ENCODE data around the gene GKN2. TPM values are rescaled to one million over a fixed set of nuclear protein-coding genes. Genes with fewer than 3 reads are reported as not detected.

The GKN2 gene
- polyA plus RNA-seq, 3 donors: not detected

GRCh38 chr2:68918497-68918896, 34.2 kb downstream of the GKN2 start:
- Histone ChIP-seq H3K27me3 (ENCODE audit: control insufficient read depth in 2 of 2, insufficient read depth in 2 of 2, low read length in 2 of 2) (no peaks in the 10 kb centered on the region), H2AFZ (ENCODE audit: insufficient read depth, low read depth, low read length, poor library complexity, severe bottlenecking) (no peak overlapping the region), H3K4me2 (replicated peaks; ENCODE audit: extremely low read depth, low read length, poor library complexity, severe bottlenecking) (no peak overlapping the region), H3K4me1 (ENCODE audit: control insufficient read depth in 1 of 2, insufficient read depth in 2 of 2, low read length in 2 of 2) (no peaks in the 10 kb centered on the region), H3K9ac (ENCODE audit: insufficient read depth, low read length, poor library complexity, severe bottlenecking) (no peak overlapping the region), H3K36me3 (replicated peaks in 1 of 2; ENCODE audit: control insufficient read depth in 1 of 2, insufficient read depth in 2 of 2, low read length in 2 of 2) (no peaks in the 10 kb centered on the region), H3K27ac (ENCODE audit: low read depth in 1 of 2, low read length in 2 of 2) (no peak overlapping the region), H4K20me1 (ENCODE audit: insufficient read depth, low read length) (no peaks in the 10 kb centered on the region), H3K4me3 (replicated peaks in 1 of 3; ENCODE audit: low read depth in 2 of 3, low read length in 3 of 3) (no peak overlapping the region), H3K9me3 (replicated peaks in 1 of 2; ENCODE audit: control insufficient read depth in 1 of 2, insufficient read depth in 1 of 2, low read length in 2 of 2) (no peaks in the 10 kb centered on the region), H3K79me2 (ENCODE audit: insufficient read depth, low read length) (no peaks in the 10 kb centered on the region)
- Mint-ChIP-seq H3K4me1 (peaks cover 2% of the 10 kb centered on the region), H3K4me3 (no peak overlapping the region), H3K36me3 (no peaks in the 10 kb centered on the region), H3K9me3 (peaks cover 0 to 2% (median 0%) of the 10 kb centered on the region in 7 donors), H3K27ac (no peak overlapping the region), H3K27me3 (ENCODE audit: low read depth in 3 of 3) (peaks cover 0 to 1% (median 1%) of the 10 kb centered on the region in 3 donors)
- intact Hi-C loops (cut with micrococcal nuclease): loop anchor here in 1 of 2 donors (10.0 kb wide), 1 partner anchor 444 kb away; no protein-coding TSS in a partner anchor
- TF ChIP-seq, protein P1, sequence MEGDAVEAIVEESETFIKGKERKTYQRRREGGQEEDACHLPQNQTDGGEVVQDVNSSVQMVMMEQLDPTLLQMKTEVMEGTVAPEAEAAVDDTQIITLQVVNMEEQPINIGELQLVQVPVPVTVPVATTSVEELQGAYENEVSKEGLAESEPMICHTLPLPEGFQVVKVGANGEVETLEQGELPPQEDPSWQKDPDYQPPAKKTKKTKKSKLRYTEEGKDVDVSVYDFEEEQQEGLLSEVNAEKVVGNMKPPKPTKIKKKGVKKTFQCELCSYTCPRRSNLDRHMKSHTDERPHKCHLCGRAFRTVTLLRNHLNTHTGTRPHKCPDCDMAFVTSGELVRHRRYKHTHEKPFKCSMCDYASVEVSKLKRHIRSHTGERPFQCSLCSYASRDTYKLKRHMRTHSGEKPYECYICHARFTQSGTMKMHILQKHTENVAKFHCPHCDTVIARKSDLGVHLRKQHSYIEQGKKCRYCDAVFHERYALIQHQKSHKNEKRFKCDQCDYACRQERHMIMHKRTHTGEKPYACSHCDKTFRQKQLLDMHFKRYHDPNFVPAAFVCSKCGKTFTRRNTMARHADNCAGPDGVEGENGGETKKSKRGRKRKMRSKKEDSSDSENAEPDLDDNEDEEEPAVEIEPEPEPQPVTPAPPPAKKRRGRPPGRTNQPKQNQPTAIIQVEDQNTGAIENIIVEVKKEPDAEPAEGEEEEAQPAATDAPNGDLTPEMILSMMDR (IDR thresholded peaks at IDR 0.05): no peak
- 85% methylated on average over 5 of the region's 7 CpGs for WGBS (ENCODE audit: insufficient coverage)
- no peak for DNase-seq

DNA sequence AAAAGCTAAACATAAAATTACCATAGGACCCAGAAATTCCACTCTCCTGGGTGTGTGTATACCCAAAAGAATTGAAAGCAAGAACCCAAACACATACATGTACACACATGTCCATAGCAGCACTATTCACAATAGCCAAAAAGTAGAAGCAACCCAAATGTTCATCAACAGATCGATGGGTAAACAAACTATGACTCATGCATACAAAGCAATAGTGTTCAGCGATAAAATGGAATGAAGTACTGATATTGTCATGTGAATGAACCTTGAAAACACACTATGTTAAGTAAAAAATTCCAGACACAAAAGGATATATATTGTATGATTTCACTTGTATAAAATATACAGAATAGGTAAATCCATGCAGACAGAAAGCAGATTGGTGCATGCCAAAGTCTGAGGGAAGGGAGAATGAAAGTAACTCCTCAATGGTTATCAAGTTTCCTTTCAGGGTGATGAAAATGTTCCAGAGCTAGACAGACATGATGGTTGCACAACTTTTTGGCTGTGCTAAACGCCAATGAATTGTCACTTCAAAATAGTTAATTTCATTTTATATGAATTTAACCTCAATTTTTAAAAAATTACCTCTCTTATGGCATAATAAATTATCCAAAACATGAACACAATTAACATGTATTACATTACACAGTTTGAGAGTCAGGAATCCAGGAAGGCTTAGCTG, 35.5 kb downstream of the GKN2 start:
- H3K27ac Mint-ChIP-seq: no peak overlapping the region
- whole genome bisulfite sequencing (ENCODE audit: insufficient coverage): no CpG with 5 or more reads among the region's 3 CpGs

More for the DNA sequence above, 35.5 kb downstream of the GKN2 start:
- no peak for DNase-seq
- Histone ChIP-seq H3K79me2 (ENCODE audit: insufficient read depth, low read length) (no peaks in the 10 kb centered on the region), H3K4me3 (replicated peaks in 1 of 3; ENCODE audit: low read depth in 2 of 3, low read length in 3 of 3) (no peak overlapping the region), H2AFZ (ENCODE audit: insufficient read depth, low read depth, low read length, poor library complexity, severe bottlenecking) (no peak overlapping the region), H3K36me3 (replicated peaks in 1 of 2; ENCODE audit: control insufficient read depth in 1 of 2, insufficient read depth in 2 of 2, low read length in 2 of 2) (no peaks in the 10 kb centered on the region), H3K27me3 (ENCODE audit: control insufficient read depth in 2 of 2, insufficient read depth in 2 of 2, low read length in 2 of 2) (no peaks in the 10 kb centered on the region), H3K9me3 (replicated peaks in 1 of 2; ENCODE audit: control insufficient read depth in 1 of 2, insufficient read depth in 1 of 2, low read length in 2 of 2) (no peaks in the 10 kb centered on the region), H3K4me2 (replicated peaks; ENCODE audit: extremely low read depth, low read length, poor library complexity, severe bottlenecking) (no peak overlapping the region), H3K4me1 (ENCODE audit: control insufficient read depth in 1 of 2, insufficient read depth in 2 of 2, low read length in 2 of 2) (peaks cover 10% of the 10 kb centered on the region in 2 donors), H3K27ac (ENCODE audit: low read depth in 1 of 2, low read length in 2 of 2) (no peak overlapping the region), H3K9ac (ENCODE audit: insufficient read depth, low read length, poor library complexity, severe bottlenecking) (no peak overlapping the region), H4K20me1 (ENCODE audit: insufficient read depth, low read length) (no peaks in the 10 kb centered on the region)
- no peak overlapping the region for H3K4me3 Mint-ChIP-seq
- H3K27me3 Mint-ChIP-seq (ENCODE audit: low read depth in 3 of 3): no peaks in the 10 kb centered on the region
- H3K9me3 Mint-ChIP-seq: peaks cover 0 to 2% (median 0%) of the 10 kb centered on the region in 7 donors
- H3K36me3 Mint-ChIP-seq: no peaks in the 10 kb centered on the region
- intact Hi-C loops (cut with micrococcal nuclease): loop anchor here in 1 of 2 donors (10.0 kb wide), 1 partner anchor 442 kb away; no protein-coding TSS in a partner anchor
- TF ChIP-seq, protein P1 (IDR thresholded peaks at IDR 0.05): no peak
- peaks cover 2% of the 10 kb centered on the region for H3K4me1 Mint-ChIP-seq
